ENCODE data around the gene VAPA. TPM values are rescaled to one million over a fixed set of nuclear protein-coding genes. Genes with fewer than 3 reads are reported as not detected.
"Not testable (repeated sequence)": the region's sequence is repeated elsewhere in the genome, so short reads cannot be mapped to it uniquely, and the experiment has no call there.

VAPA gene
- total RNA-seq, 2 donors from 2014 or later, result 162 to 201 TPM

DNA sequence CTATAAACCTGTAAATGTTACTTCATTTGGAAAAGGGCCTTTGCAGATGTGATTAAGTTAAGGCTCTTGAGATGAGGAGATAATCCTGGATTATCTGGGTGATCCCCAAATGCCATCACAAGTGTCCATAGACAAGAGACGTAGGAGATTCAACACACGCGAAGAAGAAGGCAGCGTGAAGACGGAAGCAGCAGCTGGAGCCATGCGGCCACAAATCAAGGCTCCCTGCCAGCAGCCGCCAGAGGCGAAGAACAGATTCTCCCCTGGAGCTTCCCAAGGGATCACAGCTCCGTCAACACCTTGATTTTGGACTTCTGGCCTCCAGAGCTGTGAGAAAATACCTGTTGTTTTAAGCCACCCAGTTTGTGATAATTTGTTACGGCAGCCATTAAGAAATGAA, 11.0 kb upstream of the VAPA start:
- Mint-ChIP-seq H3K9me3 (no peaks in the 10 kb centered on the region), H3K36me3 (no peaks in the 10 kb centered on the region), H3K27ac (no peak overlapping the region)
- ATAC-seq (no peak), DNase-seq (ENCODE audit: low spot score in 2 of 2) (no peak)

GRCh38 chr18:9905401-9905922, 8.4 kb upstream of the VAPA start:
- no peaks in the 10 kb centered on the region for H3K9me3 Mint-ChIP-seq
- no peaks in the 10 kb centered on the region for H3K36me3 Mint-ChIP-seq
- ATAC-seq (no peak), DNase-seq (ENCODE audit: low spot score in 2 of 2) (no peak)
- no peak overlapping the region for H3K27ac Mint-ChIP-seq

GRCh38 chr18:9906481-9906880, 7.3 kb upstream of the VAPA start:
- DNase-seq (ENCODE audit: low spot score in 2 of 2) (no peak), ATAC-seq (no peak)
- no peaks in the 10 kb centered on the region for H3K36me3 Mint-ChIP-seq
- H3K9me3 Mint-ChIP-seq, result no peaks in the 10 kb centered on the region
- no peak overlapping the region for H3K27ac Mint-ChIP-seq

GRCh38 chr18:9907867-9908266, 5.9 kb upstream of the VAPA start:
- DNase-seq (ENCODE audit: low spot score in 2 of 2), result no peak
- H3K27ac Mint-ChIP-seq, result no peak overlapping the region
- H3K9me3 Mint-ChIP-seq, result peaks cover 0 to 7% of the 10 kb centered on the region in 2 donors
- H3K36me3 Mint-ChIP-seq, result peaks cover 6 to 7% of the 10 kb centered on the region in 2 donors
- ATAC-seq, result no peak

DNA sequence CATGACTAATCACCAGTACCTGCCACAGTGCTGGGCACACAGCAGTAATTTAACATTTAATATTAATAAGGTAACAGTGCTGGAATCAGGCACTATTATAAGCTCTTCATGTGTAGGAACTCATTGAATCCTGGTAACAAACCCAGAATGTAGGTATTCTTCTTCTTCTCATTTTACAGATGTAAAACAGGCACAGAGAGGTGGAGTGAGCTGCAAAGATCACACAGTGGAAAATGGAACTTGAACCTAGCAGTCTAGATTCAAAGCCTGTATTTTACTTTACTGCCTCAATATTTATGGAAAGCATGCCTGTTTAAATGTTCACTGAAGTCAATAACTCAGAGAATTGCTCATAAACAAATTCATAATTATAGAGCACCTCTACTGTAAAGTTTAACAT, 3.7 kb upstream of the VAPA start:
- ATAC-seq, result no peak
- Mint-ChIP-seq H3K9me3 (peaks cover 0 to 7% of the 10 kb centered on the region in 2 donors), H3K27ac (no peak overlapping the region), H3K36me3 (peaks cover 7 to 16% of the 10 kb centered on the region in 2 donors)
- DNase-seq (ENCODE audit: low spot score in 2 of 2), result no peak

GRCh38 chr18:9910661-9911060, 3.2 kb upstream of the VAPA start:
- Mint-ChIP-seq H3K9me3 (peaks cover 0 to 7% of the 10 kb centered on the region in 2 donors), H3K36me3 (peaks cover 7 to 21% of the 10 kb centered on the region in 2 donors), H3K27ac (no peak overlapping the region)
- no peak for ATAC-seq
- no peak for DNase-seq (ENCODE audit: low spot score in 2 of 2)

- no peak for ATAC-seq
- Mint-ChIP-seq H3K36me3 (peaks cover 9 to 26% of the 10 kb centered on the region in 2 donors), H3K27ac (no peak overlapping the region), H3K9me3 (peaks cover 0 to 7% of the 10 kb centered on the region in 2 donors)
- DNase-seq (ENCODE audit: low spot score in 2 of 2), result no peak
These were observed 2.6 kb upstream of the VAPA start for GRCh38 chr18:9911226-9911625.

GRCh38 chr18:9912285-9912684, 1.5 kb upstream of the VAPA start:
- ATAC-seq; DNase-seq (ENCODE audit: low spot score in 2 of 2); H3K9me3 Mint-ChIP-seq: not testable (repeated sequence)
- peak overlapping the region in 1 of 2 donors; percentile 95 for H3K27ac Mint-ChIP-seq
- peaks cover 12 to 29% of the 10 kb centered on the region in 2 donors for H3K36me3 Mint-ChIP-seq

DNA sequence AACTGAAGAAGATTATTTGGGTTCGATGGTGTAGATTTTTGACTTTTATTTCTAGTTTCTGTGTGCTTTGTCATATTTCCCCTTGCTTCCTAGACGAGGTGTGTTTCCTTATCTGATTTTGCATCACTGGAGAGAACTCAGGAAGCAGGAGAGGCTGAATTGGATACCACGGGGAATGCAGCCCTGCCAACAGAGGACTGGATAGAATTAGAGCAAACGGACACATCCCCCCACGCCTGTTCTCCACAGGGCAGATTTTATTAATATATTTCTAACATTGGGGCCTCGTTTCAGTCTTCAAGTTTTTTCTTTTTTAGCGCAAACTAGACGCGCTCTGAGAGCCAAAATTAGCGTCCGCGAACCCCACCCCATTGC, 678 bp upstream of the VAPA start:
- ATAC-seq, result no peak
- H3K36me3 Mint-ChIP-seq, result peaks cover 12 to 29% of the 10 kb centered on the region in 2 donors
- DNase-seq (ENCODE audit: low spot score in 2 of 2), result no peak
- H3K27ac Mint-ChIP-seq, result peak overlapping the region; percentile 85 to 95
- H3K9me3 Mint-ChIP-seq, result peaks cover 0 to 7% of the 10 kb centered on the region in 2 donors

- Mint-ChIP-seq H3K9me3 (peaks cover 0 to 7% of the 10 kb centered on the region in 2 donors), H3K36me3 (peaks cover 12 to 29% of the 10 kb centered on the region in 2 donors), H3K27ac (peak overlapping the region in 1 of 2 donors; percentile 95)
- ATAC-seq, result no peak
- no peak for DNase-seq (ENCODE audit: low spot score in 2 of 2)
These were observed 443 bp downstream of the VAPA start for GRCh38 chr18:9914334-9914583.

DNA sequence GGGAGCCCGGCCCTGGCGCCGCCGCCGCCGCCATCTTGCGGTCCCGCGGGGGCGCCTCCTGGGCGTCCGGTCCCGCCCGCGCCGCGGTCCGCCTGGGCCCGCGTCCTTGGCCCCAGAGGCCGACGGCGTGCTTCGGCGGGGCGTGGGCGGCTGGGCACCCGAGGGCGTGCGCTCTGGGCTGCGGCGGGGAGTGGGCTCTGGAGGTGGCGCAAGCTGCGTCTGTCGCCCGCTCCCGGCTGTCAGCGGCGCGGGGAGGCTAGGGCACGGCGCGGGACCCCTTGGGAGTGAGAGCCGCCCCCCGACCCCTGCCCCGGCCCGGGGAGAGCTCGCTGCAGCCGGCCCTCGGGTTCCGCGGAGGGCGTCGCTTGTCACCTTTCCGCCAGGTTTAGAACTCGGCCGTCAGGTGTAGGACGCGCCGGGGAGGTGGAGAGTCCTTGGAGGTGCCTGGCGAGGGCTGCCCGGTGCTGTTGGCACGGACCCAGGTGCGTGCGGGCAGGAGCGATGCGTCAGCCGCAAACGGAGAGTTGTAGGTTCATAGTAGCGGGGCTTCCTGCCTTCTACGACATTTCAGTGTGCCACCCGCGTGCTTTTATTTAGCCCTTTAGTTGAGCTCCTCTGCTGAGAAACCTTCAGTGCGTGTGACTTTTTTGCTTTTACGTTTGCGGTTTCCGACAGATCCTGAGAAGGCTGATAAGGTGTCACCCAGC, 921 bp downstream of the VAPA start:
- Mint-ChIP-seq H3K27ac (peak overlapping the region; percentile 95), H3K36me3 (peaks cover 12 to 29% of the 10 kb centered on the region in 2 donors), H3K9me3 (peaks cover 0 to 7% of the 10 kb centered on the region in 2 donors)
- peak; percentile 42 to 52 for ATAC-seq
- DNase-seq (ENCODE audit: low spot score in 2 of 2), result peak; percentile 77 to 92

- peaks cover 12 to 29% of the 10 kb centered on the region in 2 donors for H3K36me3 Mint-ChIP-seq
These were observed 1.7 kb downstream of the VAPA start for GRCh38 chr18:9915291-9916076.

DNA sequence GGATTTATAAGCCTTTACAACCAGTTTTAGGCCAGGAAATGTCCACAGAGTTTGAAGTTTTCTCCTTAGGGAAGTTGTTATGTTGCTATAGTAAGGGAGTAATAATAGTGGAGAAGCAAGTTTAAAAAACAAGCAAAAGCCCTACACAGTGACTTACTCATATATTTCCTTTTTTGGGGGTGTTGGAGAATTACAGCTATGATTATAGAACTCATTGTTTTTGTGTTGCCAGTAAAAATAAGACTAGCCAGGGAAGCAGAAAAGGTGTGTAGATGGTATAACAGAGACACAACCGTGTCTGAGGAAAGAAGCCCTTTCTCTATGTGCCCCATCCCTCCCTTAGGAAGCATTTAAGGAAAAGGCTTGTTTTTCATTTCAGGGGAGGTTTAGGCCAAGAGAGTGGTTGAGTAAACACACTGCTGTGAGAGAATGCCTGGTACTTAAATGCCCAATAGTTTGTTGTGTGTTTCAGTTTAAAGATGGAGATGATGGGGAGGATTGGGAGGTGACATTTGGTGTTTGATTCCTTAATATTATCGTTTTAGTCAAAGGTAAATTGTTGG, 2.3 kb downstream of the VAPA start:
- H3K27ac Mint-ChIP-seq, result peak overlapping the region; percentile 95
- peaks cover 12 to 29% of the 10 kb centered on the region in 2 donors for H3K36me3 Mint-ChIP-seq
- peaks cover 0 to 7% of the 10 kb centered on the region in 2 donors for H3K9me3 Mint-ChIP-seq
- peak in 1 of 2 donors; percentile 5 for ATAC-seq
- no peak for DNase-seq (ENCODE audit: low spot score in 2 of 2)

More at GRCh38 chr18:9915291-9916076, 1.7 kb downstream of the VAPA start:
- no peak for DNase-seq (ENCODE audit: low spot score in 2 of 2)
- Mint-ChIP-seq H3K27ac (peak overlapping the region; percentile 95), H3K9me3 (peaks cover 0 to 7% of the 10 kb centered on the region in 2 donors)
- no peak for ATAC-seq

DNA sequence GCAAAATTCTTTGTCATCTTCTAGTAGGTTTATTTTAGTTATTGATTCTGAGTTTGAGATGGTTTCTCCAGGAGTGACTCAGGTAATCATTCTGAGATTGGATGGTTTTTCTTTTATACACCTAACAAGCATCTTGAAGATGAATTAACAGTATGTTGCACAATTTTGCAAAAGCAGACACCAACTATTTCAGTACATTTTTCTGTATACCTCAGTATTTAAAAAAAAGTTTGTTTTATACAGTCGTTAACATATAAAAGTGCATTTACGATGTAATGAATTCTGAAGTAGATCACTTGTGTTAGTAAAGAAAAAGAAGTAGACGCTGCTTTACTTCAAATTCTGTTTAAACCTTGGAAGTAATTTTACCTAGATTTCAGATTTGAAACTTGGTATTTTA, 3.0 kb downstream of the VAPA start:
- no peak for ATAC-seq
- Mint-ChIP-seq H3K9me3 (peaks cover 0 to 7% of the 10 kb centered on the region in 2 donors), H3K36me3 (peaks cover 12 to 29% of the 10 kb centered on the region in 2 donors), H3K27ac (peak overlapping the region; percentile 95)
- no peak for DNase-seq (ENCODE audit: low spot score in 2 of 2)

GRCh38 chr18:9918016-9918680, 4.3 kb downstream of the VAPA start:
- ATAC-seq, result no peak
- Mint-ChIP-seq H3K36me3 (peaks cover 5 to 20% of the 10 kb centered on the region in 2 donors), H3K9me3 (no peaks in the 10 kb centered on the region), H3K27ac (no peak overlapping the region)
- DNase-seq (ENCODE audit: low spot score in 2 of 2), result no peak

DNA sequence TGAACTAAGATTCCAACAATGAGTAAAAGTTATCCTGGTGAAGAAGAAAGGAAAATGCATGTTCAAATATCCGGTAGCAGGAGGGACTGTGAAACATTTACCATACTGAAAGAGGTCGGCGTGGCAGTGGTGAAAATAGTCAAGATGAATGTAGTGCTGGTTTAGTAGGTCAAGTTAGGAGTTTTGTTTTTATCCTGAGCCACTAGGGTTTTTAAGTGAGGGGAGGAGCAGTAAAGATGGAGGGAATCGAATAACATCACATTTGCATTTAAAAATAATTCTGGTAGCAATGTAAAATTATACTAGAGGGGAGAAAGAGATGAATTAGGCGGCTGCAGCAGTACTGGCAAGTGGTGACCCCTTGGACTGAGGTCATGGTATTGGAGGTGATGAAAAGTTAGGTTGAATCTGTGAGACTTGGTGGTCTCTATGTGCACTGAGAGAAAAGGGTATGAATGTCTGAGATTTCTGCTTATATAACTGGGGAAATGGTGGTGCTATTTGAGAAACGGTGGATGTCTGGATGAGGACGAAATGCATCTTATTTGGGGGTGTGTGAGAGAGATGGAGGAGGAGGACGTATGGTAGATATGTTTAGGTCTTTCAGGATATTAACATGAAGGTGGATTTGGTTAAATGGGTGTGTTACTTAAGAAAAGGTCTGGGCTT, 5.9 kb downstream of the VAPA start:
- H3K27ac Mint-ChIP-seq, result no peak overlapping the region
- DNase-seq (ENCODE audit: low spot score in 2 of 2) (no peak), ATAC-seq (no peak)
- H3K36me3 Mint-ChIP-seq, result peaks cover 5 to 15% of the 10 kb centered on the region in 2 donors
- H3K9me3 Mint-ChIP-seq, result no peaks in the 10 kb centered on the region
